SU-DHL-6 (cell line): Measurements from ENCODE around the gene MAIP1.

Experiments used
- H2AFZ ChIP-seq: fragments of 200-600 bp; sonication (generic); 2 replicates; pipeline ENCODE4 v1.6.1; 2014; ENCODE audit warnings: low read depth, mild to moderate bottlenecking, moderate library complexity, mixed read lengths, antibody characterized with exemption, low read length; ENCODE audit not compliant: severe bottlenecking
- H3F3A ChIP-seq: fragments of 200-600 bp; shearing (Covaris generic); 2 replicates; pipeline ENCODE4 v1.6.0; 2016; ENCODE audit warnings: antibody characterized with exemption, mild to moderate bottlenecking; ENCODE audit not compliant: insufficient read depth
- H3K27ac ChIP-seq: fragments of 200-600 bp; sonication (generic); 2 replicates; pipeline ENCODE4 v1.5.1; 2016; ENCODE audit warnings: low read depth, mild to moderate bottlenecking, low read length, moderate library complexity, mixed read lengths
- H3K27me3 ChIP-seq: fragments of 200-600 bp; sonication (generic), shearing (Covaris generic); 2 replicates; pipeline ENCODE4 v1.6.0; 2014; ENCODE audit warnings: mild to moderate bottlenecking, low read length
- H3K36me3 ChIP-seq: fragments of 200-600 bp; sonication (generic); 2 replicates; pipeline ENCODE4 v1.6.1; 2014; ENCODE audit warnings: mild to moderate bottlenecking, low read length, mixed read lengths
- H3K4me2 ChIP-seq: fragments of 300-600, 200-600 bp; shearing (Covaris generic), sonication (generic); 2 replicates; pipeline ENCODE4 v1.6.0; 2014; ENCODE audit warnings: low read length, low read depth, mild to moderate bottlenecking; ENCODE audit not compliant: poor library complexity, severe bottlenecking
- H3K4me3 ChIP-seq: fragments of 200-600 bp; sonication (generic); 2 replicates; pipeline ENCODE4 v1.5.1; 2014; ENCODE audit warnings: antibody characterized with exemption, low read length, mild to moderate bottlenecking, mixed read lengths; ENCODE audit not compliant: insufficient read depth, poor library complexity, severe bottlenecking
- H3K79me2 ChIP-seq: fragments of 200-600 bp; sonication (generic); 2 replicates; pipeline ENCODE4 v1.6.1; 2014; ENCODE audit warnings: mild to moderate bottlenecking, low read length, moderate library complexity; ENCODE audit not compliant: insufficient read depth
- H3K9ac ChIP-seq: fragments of 200-600 bp; sonication (generic); 2 replicates; pipeline ENCODE4 v1.7.0; 2014; ENCODE audit warnings: mild to moderate bottlenecking, low read length
- H3K9me2 ChIP-seq: fragments of 200-600 bp; sonication (generic); replicated peaks from 2 replicates; pipeline ENCODE4 v1.6.1; 2014; ENCODE audit warnings: low read length; ENCODE audit not compliant: insufficient read depth
- H3K9me3 ChIP-seq: fragments of 200-600 bp; sonication (generic); 2 replicates; pipeline ENCODE4 v1.6.1; 2014; ENCODE audit warnings: low read length, mixed read lengths; ENCODE audit not compliant: insufficient read depth
- H4K20me1 ChIP-seq: fragments of 200-600 bp; sonication (generic); 2 replicates; pipeline ENCODE4 v1.6.1; 2014; ENCODE audit warnings: low read depth, mild to moderate bottlenecking, antibody characterized with exemption, low read length, moderate library complexity, mixed read lengths
- CTCF ChIP-seq: fragments of 200-600 bp; sonication (generic); IDR thresholded peaks from one replicate; pipeline ENCODE4 v1.5.1; 2017; ENCODE audit warnings: antibody characterized with exemption, mild to moderate bottlenecking, low read length, moderate library complexity; ENCODE audit not compliant: insufficient read depth, poor library complexity, severe bottlenecking
- EZH2phosphoT487 ChIP-seq: fragments of 200-600 bp; sonication (generic), shearing (Covaris generic); conservative IDR thresholded peaks from 2 replicates; pipeline ENCODE4 v1.6.1; 2018; ENCODE audit warnings: mild to moderate bottlenecking, antibody characterized with exemption, low read length, moderate library complexity, mixed read lengths

Gene MAIP1

GRCh38 chr2:199966405-199966804 lies 11.0 kb downstream of the MAIP1 start:
- Histone ChIP-seq H3K79me2 (no peaks in the 10 kb centered on the region), H3K4me3 (no peak overlapping the region), H3K27me3 (no peaks in the 10 kb centered on the region), H3K4me2 (no peak overlapping the region), H3K9ac (no peak overlapping the region), H3K9me2 (no peaks in the 10 kb centered on the region), H3F3A (no peaks in the 10 kb centered on the region), H4K20me1 (no peaks in the 10 kb centered on the region), H3K27ac (no peak overlapping the region), H3K9me3 (no peaks in the 10 kb centered on the region), H3K36me3 (peaks cover 26% of the 10 kb centered on the region; the same call in 1 of the 2 replicates), H2AFZ (no peak overlapping the region)
- TF ChIP-seq CTCF (no peak), EZH2phosphoT487 (no peak)

GRCh38 chr2:199966976-199967375 lies 11.6 kb downstream of the MAIP1 start:
- peaks cover 21% of the 10 kb centered on the region; the same call in 1 of the 2 replicates for H3K36me3 ChIP-seq

GRCh38 chr2:199968126-199968525 lies 12.7 kb downstream of the MAIP1 start:
- TF ChIP-seq EZH2phosphoT487 (no peak), CTCF (no peak)
- H3K79me2 ChIP-seq, result no peaks in the 10 kb centered on the region
- no peak overlapping the region for H3K27ac ChIP-seq

More at GRCh38 chr2:199966976-199967375, 11.6 kb downstream of the MAIP1 start:
- H3K9me3 ChIP-seq, result no peaks in the 10 kb centered on the region
- no peaks in the 10 kb centered on the region for H3K9me2 ChIP-seq
- no peak overlapping the region for H3K4me2 ChIP-seq
- H4K20me1 ChIP-seq, result no peaks in the 10 kb centered on the region
- no peaks in the 10 kb centered on the region for H3F3A ChIP-seq
- no peaks in the 10 kb centered on the region for H3K79me2 ChIP-seq
- H3K27ac ChIP-seq, result no peak overlapping the region
- H2AFZ ChIP-seq, result no peak overlapping the region
- TF ChIP-seq EZH2phosphoT487, result no peak
- TF ChIP-seq CTCF, result no peak
- H3K9ac ChIP-seq, result no peak overlapping the region
- no peaks in the 10 kb centered on the region for H3K27me3 ChIP-seq
- no peak overlapping the region for H3K4me3 ChIP-seq

More at GRCh38 chr2:199968126-199968525, 12.7 kb downstream of the MAIP1 start:
- no peaks in the 10 kb centered on the region for H3K9me2 ChIP-seq
- H4K20me1 ChIP-seq, result no peaks in the 10 kb centered on the region
- H2AFZ ChIP-seq, result no peak overlapping the region
- no peaks in the 10 kb centered on the region for H3K9me3 ChIP-seq
- H3K9ac ChIP-seq, result no peak overlapping the region
- H3K27me3 ChIP-seq, result no peaks in the 10 kb centered on the region
- no peak overlapping the region for H3K4me2 ChIP-seq
- no peak overlapping the region for H3K4me3 ChIP-seq
- no peaks in the 10 kb centered on the region for H3F3A ChIP-seq
- H3K36me3 ChIP-seq, result peaks cover 16% of the 10 kb centered on the region; the same call in 1 of the 2 replicates
